BLaER1 treated with 17β-estradiol and CSF1 and Interleukin-3, amounts not matched to agents 10 nM and 100 nM (cell line): ENCODE data around the gene NUTF2.

Experiments used
- H3K27ac ChIP-seq, 11 experiments: shearing (Covaris generic); formaldehyde crosslinking; 2 replicates each; pipeline ENCODE4 v1.8.1; 2022
- H3K27me3 ChIP-seq, 11 experiments: shearing (Covaris generic); formaldehyde crosslinking; 2 replicates each; pipeline ENCODE4 v1.8.1; 2022
- H3K36me3 ChIP-seq, 11 experiments: shearing (Covaris generic); formaldehyde crosslinking; 2 replicates each; pipeline ENCODE4 v1.8.1; 2022
- H3K4me1 ChIP-seq, 10 experiments: shearing (Covaris generic); formaldehyde crosslinking; 2 replicates each; pipeline ENCODE4 v1.8.1; 2022
- H3K4me2 ChIP-seq, 11 experiments: shearing (Covaris generic); formaldehyde crosslinking; 2 replicates each; pipeline ENCODE4 v1.8.1; 2022
- H3K4me3 ChIP-seq, 10 experiments: shearing (Covaris generic); formaldehyde crosslinking; 2 replicates each; pipeline ENCODE4 v1.8.1; 2022
- H3K9ac ChIP-seq, 11 experiments: shearing (Covaris generic); formaldehyde crosslinking; 2 replicates each; pipeline ENCODE4 v1.8.1; 2022
- H3K9me3 ChIP-seq, 11 experiments: shearing (Covaris generic); formaldehyde crosslinking; replicated peaks in 1 of 11; 2 replicates each; pipeline ENCODE4 v1.8.1; 2022
- H4K20me1 ChIP-seq, 11 experiments: shearing (Covaris generic); formaldehyde crosslinking; 2 replicates each; pipeline ENCODE4 v1.8.1; 2022
- Cebpa-rat ChIP-seq, 11 experiments: shearing (Covaris generic); IDR thresholded peaks; 2 replicates each; pipeline ENCODE4 v1.8.1; 2022

Gene NUTF2

DNA sequence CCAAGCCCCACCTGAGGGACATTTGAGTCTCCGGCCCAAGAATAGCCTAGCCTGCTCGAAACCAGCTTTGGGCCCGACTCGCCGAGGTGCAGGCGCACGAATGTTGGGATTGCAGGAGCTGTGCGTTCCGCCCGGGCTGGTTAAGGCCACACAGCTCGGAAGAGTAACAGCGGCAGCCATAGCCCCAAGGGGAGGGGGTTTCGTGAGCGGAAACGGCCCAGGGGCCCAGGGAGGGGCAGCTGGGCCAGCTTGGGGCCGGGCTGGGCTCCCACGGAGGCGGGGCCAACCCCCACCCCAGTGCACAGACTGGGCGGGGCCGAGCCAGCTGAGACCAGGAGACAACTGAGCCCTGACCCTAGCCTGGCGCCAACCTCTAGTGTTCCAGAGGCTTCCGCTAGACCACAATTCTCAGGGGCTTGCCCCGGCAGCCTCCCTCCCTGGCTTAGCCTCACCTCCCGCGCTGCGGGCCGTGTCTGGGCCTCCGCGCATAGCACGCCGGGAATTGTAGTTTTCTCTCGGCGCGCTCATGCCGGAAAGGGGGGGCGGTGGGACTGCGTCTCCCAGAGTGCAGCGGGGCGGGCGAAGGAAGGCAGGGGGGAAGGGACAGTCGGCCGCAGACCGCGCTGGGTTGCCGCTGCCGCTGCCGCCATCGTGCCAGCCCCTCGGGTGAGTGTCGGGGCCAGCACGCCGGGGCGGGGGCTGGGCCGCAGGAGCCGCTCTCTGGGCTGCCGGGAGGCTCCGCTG is at the start of gene NUTF2:
NUTF2 (plus strand) TSS at position 614 of the 744 bp plus-strand sequence. CDS start 18,198 bp downstream, outside the sequence.
- Histone ChIP-seq H3K36me3 (peaks cover 4 to 31% (median 23%) of the 10 kb centered on the region in 11 experiments; a peak in 20 of 22 replicates), H4K20me1 (peaks cover 32 to 82% (median 66%) of the 10 kb centered on the region in 11 experiments; a peak in 21 of 22 replicates), H3K4me1 (peaks cover 48 to 57% (median 53%) of the 10 kb centered on the region in 10 experiments)

GRCh38 chr16:67800338-67800926 is 46.3 kb upstream of the NUTF2 start:
- peak overlapping the region in 2 of 11 experiments; percentile 21 to 43; a peak in 4 of 22 replicates for H3K9ac ChIP-seq
- H4K20me1 ChIP-seq: peaks cover 52 to 75% (median 70%) of the 10 kb centered on the region in 11 experiments
- peaks cover 64 to 92% (median 82%) of the 10 kb centered on the region in 11 experiments for H3K36me3 ChIP-seq
- H3K4me1 ChIP-seq: peaks cover 53 to 59% (median 56%) of the 10 kb centered on the region in 10 experiments
- H3K27me3 ChIP-seq: no peaks in the 10 kb centered on the region
- H3K9me3 ChIP-seq: no peaks in the 10 kb centered on the region
- TF ChIP-seq Cebpa-rat (IDR thresholded peaks at IDR 0.05): no peak
- no peak overlapping the region for H3K4me3 ChIP-seq
- H3K4me2 ChIP-seq: peak overlapping the region; percentile 33 to 99 (median 86); a peak in 20 of 22 replicates
- peak overlapping the region in 7 of 11 experiments; percentile 5 to 48 (median 30); a peak in 7 of 22 replicates for H3K27ac ChIP-seq

More for the DNA sequence above, at the start of gene NUTF2:
- H3K9ac ChIP-seq: peak within 1 kb of the TSS; percentile 85 to 99 (median 95)
- no peaks in the 10 kb centered on the region for H3K9me3 ChIP-seq
- peak within 1 kb of the TSS; percentile 95 to 100 (median 99) for H3K4me2 ChIP-seq
- peak within 1 kb of the TSS; percentile 72 to 94 (median 89) for H3K27ac ChIP-seq
- H3K4me3 ChIP-seq: peak within 1 kb of the TSS; percentile 82 to 100 (median 100)
- no peak for TF ChIP-seq Cebpa-rat (IDR thresholded peaks at IDR 0.05)
- H3K27me3 ChIP-seq: no peaks in the 10 kb centered on the region

DNA sequence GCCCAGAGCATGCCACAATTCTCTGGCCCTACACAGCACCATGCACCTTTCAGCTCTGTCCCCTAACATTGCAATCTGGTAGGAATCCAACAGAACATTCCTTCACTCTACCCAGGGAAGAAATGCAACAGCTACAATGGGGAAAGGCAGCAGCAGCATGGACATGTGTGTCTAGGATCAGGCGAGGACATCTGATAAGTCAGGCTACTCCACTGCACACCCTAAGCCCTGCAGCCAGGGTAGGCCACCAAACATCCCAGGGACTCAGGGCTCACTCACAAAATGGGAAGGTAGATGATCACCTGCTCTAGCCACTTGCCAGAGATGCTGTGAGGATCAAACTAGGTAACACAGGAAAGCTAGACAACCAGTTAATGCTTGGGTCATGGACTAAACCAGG is 45.5 kb upstream of the NUTF2 start:
- H3K4me2 ChIP-seq: peak overlapping the region; percentile 72 to 99 (median 96)
- H3K4me3 ChIP-seq: no peak overlapping the region
- no peak overlapping the region; a peak in 1 of 22 replicates for H3K27ac ChIP-seq

DNA sequence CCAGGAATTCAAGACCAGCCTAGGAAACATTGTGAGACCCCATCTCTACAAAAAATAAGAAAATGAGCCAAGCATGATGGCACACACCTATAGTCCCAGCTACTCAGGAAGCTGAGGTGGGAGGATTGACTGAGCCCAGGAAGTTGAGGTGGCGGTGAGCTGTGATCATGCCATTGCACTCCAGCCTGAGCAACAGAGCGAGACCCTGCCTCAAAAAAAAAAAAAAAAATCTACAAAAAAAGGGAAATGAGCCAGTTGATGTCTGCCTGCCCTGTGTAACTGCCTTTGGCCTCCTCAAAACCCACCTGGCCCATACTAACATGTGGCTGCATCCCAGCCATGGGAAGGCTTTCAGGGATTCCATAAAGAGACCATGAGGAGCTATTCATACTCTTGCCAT is 44.9 kb upstream of the NUTF2 start:
- no peak for TF ChIP-seq Cebpa-rat (IDR thresholded peaks at IDR 0.05)
- H3K27me3 ChIP-seq: no peaks in the 10 kb centered on the region
- H3K36me3 ChIP-seq: peaks cover 59 to 83% (median 71%) of the 10 kb centered on the region in 11 experiments
- H3K9me3 ChIP-seq: no peaks in the 10 kb centered on the region
- no peak overlapping the region for H3K4me3 ChIP-seq
- H3K4me2 ChIP-seq: peak overlapping the region; percentile 72 to 99 (median 96)
- peaks cover 46 to 66% (median 61%) of the 10 kb centered on the region in 11 experiments for H4K20me1 ChIP-seq
- peak overlapping the region in 1 of 11 experiments; percentile 21; a peak in 1 of 22 replicates for H3K9ac ChIP-seq
- H3K4me1 ChIP-seq: peaks cover 57 to 62% (median 58%) of the 10 kb centered on the region in 10 experiments
- peak overlapping the region in 1 of 11 experiments; percentile 10; a peak in 1 of 22 replicates for H3K27ac ChIP-seq

More for the DNA sequence above, 45.5 kb upstream of the NUTF2 start:
- TF ChIP-seq Cebpa-rat (IDR thresholded peaks at IDR 0.05): no peak
- H3K36me3 ChIP-seq: peaks cover 64 to 90% (median 76%) of the 10 kb centered on the region in 11 experiments
- H3K9me3 ChIP-seq: no peaks in the 10 kb centered on the region
- H3K27me3 ChIP-seq: no peaks in the 10 kb centered on the region
- H3K9ac ChIP-seq: peak overlapping the region in 1 of 11 experiments; percentile 21; a peak in 1 of 22 replicates
- peaks cover 57 to 62% (median 58%) of the 10 kb centered on the region in 10 experiments for H3K4me1 ChIP-seq
- H4K20me1 ChIP-seq: peaks cover 52 to 73% (median 68%) of the 10 kb centered on the region in 11 experiments

- peak overlapping the region; percentile 0 to 100 (median 98); a peak in 18 of 22 replicates for H3K4me2 ChIP-seq
These were observed 42.8 kb upstream of the NUTF2 start for GRCh38 chr16:67803894-67804293.

DNA sequence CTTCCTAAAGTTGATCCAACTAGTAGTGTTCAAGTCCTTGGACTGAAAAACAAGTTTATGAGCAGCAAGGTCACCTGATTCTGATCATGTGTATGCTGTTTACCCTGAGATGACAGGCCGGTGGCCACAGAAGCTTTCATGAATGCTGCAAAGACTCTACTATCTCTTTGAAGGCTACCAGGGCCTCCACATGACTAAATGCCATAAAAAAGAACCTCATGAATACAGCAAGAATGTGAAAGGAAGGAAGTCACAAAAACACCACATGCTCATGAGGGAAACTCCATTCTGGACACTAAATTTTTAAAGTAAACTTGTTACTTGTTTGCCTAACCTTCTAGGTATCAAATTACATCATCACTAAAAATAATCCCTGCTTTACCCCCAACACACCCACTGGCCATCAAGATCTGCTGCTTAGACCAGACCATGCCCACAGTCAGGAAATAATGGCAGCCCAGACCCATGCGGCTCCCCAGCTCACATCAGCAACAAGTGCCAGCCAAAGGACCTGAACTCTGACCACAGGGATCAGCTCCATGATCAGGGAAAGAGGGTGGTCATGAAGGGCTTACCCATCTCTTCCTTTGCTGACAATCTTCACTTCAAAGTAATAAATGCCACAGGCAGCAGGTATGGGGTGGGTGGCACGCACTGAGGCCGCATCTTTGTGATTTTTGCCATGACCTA is 41.7 kb upstream of the NUTF2 start:
- Histone ChIP-seq H3K27me3 (no peaks in the 10 kb centered on the region), H4K20me1 (peaks cover 23 to 39% (median 32%) of the 10 kb centered on the region in 11 experiments; a peak in 21 of 22 replicates), H3K36me3 (peaks cover 32 to 52% (median 41%) of the 10 kb centered on the region in 11 experiments), H3K9me3 (no peaks in the 10 kb centered on the region), H3K27ac (peak overlapping the region in 7 of 11 experiments; percentile 78 to 89 (median 84); a peak in 11 of 22 replicates), H3K9ac (peak overlapping the region; percentile 85 to 97 (median 92); a peak in 21 of 22 replicates), H3K4me3 (peak overlapping the region; percentile 80 to 100 (median 92)), H3K4me2 (peak overlapping the region; percentile 94 to 100 (median 98)), H3K4me1 (peaks cover 63 to 67% (median 65%) of the 10 kb centered on the region in 10 experiments)
- TF ChIP-seq Cebpa-rat (IDR thresholded peaks at IDR 0.05): no peak

More at GRCh38 chr16:67803894-67804293, 42.8 kb upstream of the NUTF2 start:
- H3K36me3 ChIP-seq: peaks cover 41 to 63% (median 52%) of the 10 kb centered on the region in 11 experiments
- peak overlapping the region in 3 of 11 experiments; percentile 92 to 97 (median 94); a peak in 4 of 22 replicates for H3K9ac ChIP-seq
- H4K20me1 ChIP-seq: peaks cover 28 to 46% (median 41%) of the 10 kb centered on the region in 11 experiments; a peak in 21 of 22 replicates
- no peak for TF ChIP-seq Cebpa-rat (IDR thresholded peaks at IDR 0.05)
- H3K27me3 ChIP-seq: no peaks in the 10 kb centered on the region
- peak overlapping the region in 2 of 10 experiments; percentile 87 to 99; a peak in 2 of 20 replicates for H3K4me3 ChIP-seq
- H3K27ac ChIP-seq: peak overlapping the region in 3 of 11 experiments; percentile 78 to 88 (median 86); a peak in 5 of 22 replicates
- H3K9me3 ChIP-seq: no peaks in the 10 kb centered on the region
- H3K4me1 ChIP-seq: peaks cover 64 to 69% (median 67%) of the 10 kb centered on the region in 10 experiments

DNA sequence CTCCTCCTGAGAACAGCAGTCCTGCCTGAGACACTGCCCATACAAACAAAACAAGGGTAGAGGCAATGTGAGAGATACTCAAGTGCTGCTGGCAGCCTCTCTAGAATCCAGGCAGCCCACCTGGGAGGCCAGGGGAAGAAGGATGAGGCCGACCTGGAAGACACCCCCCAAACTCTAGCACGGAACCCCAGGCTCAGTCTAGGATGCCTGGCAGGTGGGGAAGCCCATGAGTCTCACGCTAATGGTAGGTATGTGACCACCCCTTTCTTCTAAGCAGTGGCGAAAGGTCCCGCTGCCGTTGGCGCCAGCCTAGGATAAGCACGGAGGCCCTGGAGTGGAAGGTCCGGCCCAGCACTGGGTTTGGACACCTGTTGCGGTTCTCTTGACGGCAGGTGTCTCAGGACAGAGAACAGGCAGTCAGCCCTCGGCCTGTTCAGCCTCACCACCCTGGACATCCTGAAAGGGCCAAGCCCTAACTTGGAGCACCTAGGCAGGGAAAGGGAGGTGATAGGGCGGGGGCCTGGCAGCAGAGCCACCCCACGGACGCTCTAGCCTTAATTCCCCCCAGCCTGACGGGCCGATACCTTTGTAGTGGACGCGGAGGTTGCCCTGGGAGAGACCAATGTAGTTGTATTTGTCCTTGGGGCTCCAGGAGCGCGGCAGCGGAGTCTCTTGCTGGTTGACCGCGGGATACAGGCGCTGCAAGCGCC is 40.9 kb upstream of the NUTF2 start:
- Histone ChIP-seq H3K36me3 (peaks cover 23 to 43% (median 33%) of the 10 kb centered on the region in 11 experiments), H3K27ac (peak overlapping the region; percentile 78 to 89 (median 82))

More for the DNA sequence above, 40.9 kb upstream of the NUTF2 start:
- peaks cover 54 to 58% (median 57%) of the 10 kb centered on the region in 10 experiments for H3K4me1 ChIP-seq
- H3K4me3 ChIP-seq: peak overlapping the region; percentile 80 to 100 (median 92)
- H3K4me2 ChIP-seq: peak overlapping the region; percentile 94 to 100 (median 98)
- H3K27me3 ChIP-seq: no peaks in the 10 kb centered on the region
- H3K9me3 ChIP-seq: no peaks in the 10 kb centered on the region
- H3K9ac ChIP-seq: peak overlapping the region; percentile 85 to 97 (median 92)
- no peak for TF ChIP-seq Cebpa-rat (IDR thresholded peaks at IDR 0.05)
- H4K20me1 ChIP-seq: peaks cover 14 to 30% (median 23%) of the 10 kb centered on the region in 11 experiments; a peak in 21 of 22 replicates
